HG02938 (cell line): ENCODE measurements around the gene BRIP1.
"Not testable (repeated sequence)": the region's sequence is repeated elsewhere in the genome, so short reads cannot be mapped to it uniquely, and the experiment has no call there.

Experiments used
- ATAC-seq: cut with Tn5 transposase; IDR thresholded peaks from one replicate; pipeline ENCODE4 v1.9.1; 2021; ENCODE audit warnings: mild to moderate bottlenecking, moderate library complexity; ENCODE audit not compliant: unreplicated experiment

The BRIP1 gene

DNA sequence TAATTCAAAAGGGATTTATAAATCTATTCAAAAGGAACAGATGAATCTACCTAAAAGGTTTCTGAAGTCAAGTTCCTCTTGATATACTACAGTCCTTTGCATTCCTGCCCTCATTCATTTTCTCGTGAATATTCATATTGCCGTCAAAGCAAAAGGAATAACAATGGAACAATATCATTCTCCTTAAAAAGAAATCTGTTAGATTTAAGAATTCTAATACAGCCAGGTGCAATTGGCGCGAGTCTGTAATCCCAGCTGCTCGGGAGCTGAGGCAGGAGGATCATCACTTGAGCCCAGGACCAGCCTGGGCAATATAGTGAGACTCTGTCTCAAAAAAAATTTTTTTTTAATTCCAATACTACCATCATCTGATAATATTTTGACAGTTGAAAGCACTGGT is 130.3 kb downstream of the BRIP1 start:
- no peak for ATAC-seq

DNA sequence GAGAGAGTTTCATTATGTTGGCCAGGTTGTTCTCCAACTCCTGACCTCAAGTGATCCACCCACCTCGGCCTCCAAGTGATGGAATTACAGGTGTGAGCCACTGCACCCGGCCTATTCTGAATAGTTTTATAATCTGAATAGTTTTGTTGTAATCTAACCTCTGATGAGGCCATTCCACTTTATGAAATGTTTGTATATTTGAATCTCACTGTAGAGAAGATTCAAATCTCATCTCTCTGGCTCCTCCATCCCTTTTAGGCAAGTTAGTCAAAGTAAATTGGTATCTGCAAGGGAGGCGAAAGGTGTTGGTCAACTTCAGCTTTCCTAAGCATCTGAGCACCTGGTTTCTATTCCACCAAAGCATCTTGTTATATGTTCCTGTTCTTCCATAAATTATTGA is 131.2 kb downstream of the BRIP1 start:
- no peak for ATAC-seq

DNA sequence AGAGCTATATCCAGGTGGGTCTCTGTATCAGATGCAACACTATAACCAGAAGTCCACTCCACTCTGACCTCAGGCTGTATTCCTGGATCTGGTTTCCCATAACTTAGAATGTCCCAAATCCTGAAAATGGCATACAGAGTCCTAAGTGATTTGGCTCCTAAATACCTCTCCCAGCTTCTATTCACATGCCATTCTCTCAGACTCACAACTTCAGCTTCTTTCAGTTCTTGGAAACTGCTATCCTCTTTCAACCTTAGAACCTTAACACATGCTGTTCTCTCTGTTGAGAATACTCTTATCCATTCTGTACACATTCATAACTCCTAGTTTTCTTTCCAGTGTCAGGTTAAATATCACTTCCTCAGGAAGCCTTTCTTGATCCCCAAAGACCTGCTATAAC is 132.0 kb downstream of the BRIP1 start:
- ATAC-seq = no peak

DNA sequence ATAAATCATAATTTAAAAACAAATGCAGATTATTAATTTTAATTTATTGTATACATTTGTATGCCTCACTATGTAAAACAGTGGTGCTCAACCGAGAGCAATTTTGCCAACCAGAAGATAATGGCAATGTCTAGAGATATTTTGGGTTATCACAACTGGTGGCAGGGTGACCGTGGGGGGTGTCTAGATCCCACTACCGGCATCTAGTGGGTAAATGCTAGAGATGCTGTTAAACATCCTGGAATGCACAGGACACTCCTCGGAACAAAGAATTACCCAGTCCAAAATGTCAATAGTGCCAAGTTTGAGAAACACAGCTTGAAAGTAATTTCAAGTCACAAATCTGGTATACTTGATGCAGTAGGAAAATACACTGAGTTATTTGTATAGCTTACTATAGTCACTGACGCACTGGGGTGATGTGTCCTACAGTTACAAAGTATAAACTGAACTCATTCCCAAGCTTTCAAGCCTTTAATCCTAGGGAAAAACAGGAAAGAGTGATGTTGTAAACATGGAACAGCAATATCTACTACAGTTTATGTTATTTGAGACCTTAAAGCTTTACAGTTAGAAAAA is 133.5 kb downstream of the BRIP1 start:
- ATAC-seq = no peak

DNA sequence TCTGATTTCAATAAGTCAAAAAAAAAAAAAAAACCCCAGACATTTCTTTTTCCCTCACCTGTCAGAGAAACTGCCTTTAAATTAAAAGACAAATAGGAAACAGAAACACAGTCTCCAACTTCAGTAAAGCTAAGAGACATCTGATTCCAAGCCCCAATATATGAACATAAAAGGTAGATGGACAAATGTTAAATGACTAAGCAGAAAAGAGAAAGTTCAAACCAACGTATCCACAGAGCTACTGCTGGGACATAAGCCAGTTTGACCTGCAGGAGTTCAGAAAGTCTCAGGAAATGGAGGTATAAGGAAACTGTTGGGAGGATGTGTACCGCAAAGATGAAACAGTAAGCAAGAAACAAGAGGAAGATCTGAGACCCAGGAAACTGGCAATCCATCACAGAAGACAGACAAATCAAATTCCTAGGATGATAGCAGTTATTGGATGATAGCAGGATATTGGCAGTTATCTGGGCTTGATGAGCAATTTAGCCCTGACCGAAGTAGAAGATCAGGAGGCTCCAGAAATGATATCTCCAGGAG is 135.0 kb downstream of the BRIP1 start:
- no peak for ATAC-seq

DNA sequence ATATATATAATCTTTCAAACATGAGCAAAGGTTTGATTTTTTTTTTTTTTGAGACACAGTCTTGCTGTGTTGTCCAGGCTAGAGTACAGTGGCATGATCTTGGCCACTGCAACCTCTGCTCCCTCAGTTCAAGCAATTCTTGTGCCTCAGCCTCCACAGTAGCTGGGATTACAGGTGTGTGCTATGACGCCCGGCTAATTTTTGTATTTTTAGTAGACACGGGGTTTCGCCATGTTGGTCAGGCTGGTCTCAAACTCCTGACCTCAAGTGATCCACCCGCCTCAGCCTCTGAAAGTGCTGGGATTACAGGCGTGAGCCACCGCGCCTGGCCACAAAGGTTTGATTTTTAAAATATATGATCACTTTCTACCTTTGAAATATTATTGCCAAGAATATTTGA is 135.5 kb downstream of the BRIP1 start:
- ATAC-seq = not testable (repeated sequence)

DNA sequence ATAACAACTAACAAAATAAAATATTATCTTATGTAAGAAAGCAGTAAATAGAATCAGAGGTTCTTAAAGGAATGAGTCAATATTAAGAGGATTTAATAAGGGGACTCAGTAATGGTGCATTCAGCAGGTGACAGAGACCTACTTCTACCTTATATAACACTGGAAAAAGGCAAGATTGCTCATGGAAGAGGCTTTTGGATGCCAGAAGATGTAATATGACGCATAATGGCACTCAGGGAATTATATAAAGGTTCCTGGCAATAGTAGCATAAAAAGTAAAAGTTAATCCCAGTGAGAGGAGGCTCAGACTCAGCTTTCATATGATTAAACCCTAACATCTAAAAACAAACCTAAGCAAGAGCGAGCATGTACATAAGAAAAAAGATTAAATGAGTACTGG is 136.4 kb downstream of the BRIP1 start:
- ATAC-seq = no peak

DNA sequence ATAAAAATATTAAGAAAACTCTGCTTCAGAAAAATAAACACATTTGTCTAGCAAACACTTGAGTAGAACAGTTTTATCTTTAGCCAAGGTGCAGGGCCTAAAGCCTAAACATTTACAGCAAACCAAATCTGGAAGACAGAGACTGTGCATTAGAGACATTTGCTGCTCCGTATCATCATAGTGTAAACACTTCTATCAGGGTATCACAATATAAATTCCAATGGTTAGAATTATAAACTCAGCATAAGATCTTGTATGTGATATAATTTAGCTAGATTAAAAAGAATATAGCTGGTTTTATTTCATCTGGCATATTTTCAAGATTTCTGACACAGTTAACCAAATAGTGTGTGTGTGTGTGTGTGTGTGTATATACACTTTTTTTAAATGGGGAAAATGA is 138.6 kb downstream of the BRIP1 start:
- no peak for ATAC-seq

DNA sequence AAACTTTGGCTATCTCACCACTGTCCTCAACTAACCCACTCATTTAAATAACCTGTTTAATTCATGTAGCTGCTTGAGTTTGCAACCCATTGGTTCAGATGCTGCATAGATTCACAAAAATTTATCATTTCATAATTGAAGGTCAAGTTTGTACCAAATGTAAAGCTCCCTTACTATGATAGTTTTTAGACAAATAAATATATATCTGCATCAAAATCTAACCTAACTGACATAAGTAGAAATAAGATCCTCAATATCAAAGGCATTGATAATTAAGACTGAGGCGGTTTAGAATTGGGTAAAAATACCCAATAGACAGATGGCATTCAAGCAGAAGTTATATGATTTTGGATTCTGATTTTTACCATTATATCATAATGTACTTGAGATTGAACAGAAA is 139.4 kb downstream of the BRIP1 start:
- no peak for ATAC-seq

DNA sequence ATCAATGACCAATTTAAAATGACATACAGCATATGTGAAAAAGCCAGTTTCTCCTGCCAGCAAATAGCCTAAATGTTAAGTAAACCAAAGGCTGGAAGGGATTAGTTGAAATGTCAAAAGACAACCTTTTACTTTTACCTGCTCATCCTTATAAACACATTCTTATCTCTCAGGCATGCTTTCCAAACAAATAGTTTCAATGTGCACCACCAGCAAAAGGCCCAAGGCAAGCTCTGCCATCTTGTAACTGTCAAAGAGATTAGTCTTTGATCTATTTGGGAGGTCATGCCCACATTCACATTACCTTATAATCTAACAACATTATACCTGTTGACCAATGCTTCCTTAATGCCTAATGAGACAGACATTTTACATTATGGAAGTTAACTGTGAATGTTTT is 140.1 kb downstream of the BRIP1 start:
- ATAC-seq = no peak

DNA sequence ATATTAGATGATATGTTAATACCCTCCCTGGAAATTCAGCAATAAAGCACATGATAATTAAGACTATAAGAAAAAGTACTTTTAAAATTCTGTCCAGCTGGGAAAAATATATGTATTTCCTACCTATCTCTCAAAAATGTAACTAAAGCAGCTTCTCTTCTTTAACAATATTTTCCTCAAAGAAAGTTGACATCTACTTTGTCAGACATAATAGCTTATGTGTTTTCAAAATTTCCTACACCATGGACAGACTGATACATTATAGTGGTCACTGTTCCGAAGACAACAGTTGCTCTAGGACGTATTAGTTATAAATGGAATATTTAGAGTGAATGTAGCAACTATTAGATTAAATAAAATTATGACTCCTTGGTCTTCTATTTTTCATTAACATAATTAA is 140.9 kb downstream of the BRIP1 start:
- no peak for ATAC-seq

DNA sequence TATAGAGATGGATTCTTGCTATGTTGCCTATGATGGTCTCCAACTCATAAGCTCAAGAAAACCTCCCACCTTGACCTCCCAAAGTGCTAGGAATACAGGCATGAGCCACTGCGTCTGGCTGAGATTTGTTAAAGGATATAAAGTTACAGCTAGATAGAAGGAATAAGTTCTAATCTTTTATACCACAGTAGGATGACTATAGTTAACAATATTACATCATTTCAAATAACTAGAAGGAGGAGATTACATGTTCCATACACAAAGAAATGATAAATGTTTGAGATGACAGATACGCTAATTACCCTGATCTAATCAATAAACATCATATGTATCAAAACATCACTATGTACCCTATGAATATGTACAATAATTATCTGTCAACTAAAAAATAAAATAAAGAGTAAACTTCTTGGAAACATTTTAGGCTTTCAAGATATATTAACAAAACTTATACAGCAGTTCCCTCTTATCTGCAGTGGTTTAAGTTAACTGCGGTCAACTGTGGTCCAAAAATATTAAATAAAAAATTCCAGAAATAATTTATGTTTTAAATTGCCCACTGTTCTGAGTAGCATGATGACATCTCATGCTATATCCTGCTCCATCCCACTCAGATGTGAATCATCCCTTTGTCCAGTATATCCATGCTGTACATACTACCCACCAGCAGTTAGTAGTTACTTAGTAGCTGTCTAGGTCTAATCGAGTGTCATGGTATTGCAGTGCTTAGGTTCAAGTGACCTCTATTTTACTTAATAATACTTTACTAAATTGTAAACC is 143.1 kb downstream of the BRIP1 start:
- ATAC-seq = no peak

DNA sequence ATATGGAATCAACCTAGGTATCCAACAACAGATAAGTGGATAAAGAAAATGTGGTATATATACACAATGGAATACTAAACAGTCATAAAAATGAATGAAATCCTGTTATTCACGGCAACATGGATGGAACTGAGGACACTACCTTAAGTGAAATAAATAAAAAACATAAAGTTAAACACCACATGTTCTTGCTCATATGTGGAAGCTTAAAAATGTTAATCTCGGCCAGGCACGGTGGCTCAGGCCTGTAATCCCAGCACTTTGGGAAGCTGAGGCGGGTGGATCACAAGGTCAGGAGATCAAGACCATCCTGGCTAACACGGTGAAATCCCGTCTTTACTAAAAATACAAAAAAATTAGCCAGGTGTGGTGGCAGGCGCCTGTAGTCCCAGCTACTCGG is 144.1 kb downstream of the BRIP1 start:
- ATAC-seq = not testable (repeated sequence)

DNA sequence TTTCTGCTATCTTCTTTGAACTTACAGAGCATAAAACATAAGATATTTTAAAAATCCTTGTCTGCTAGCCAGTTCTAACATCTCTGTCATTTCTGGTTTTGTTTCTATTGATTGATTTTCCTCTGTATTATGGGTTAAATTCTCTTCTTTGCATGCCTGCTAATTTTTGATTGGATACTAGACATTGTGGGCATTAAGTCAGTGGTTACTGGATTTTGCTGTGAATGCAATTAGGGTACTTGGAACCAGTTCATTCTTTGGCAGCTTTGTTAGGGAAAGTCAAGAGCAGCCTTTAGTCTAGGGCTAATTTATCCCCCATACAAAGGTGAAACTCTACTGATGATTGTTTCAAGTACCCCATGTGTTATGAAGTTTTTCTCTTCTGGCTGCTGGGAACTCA is 145.3 kb downstream of the BRIP1 start:
- no peak for ATAC-seq

DNA sequence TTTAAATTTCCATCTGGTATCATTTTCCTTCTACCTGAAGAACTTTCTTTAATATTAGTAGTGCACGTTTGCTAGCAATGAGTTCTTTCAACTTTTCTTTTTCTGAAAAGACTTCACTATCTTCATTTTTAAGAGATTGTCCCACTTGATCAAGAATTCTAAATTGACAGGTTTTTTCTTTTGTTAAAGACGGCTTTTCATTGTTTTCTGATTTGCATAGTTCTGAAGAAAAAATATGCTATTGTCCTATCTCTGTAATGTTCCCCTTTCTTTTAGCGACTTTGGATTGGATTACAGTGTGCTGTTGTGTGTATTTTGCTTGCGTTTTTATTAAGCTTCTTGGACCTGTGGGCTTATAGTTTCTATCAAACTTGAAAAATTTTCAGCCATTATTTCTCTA is 146.0 kb downstream of the BRIP1 start:
- no peak for ATAC-seq

DNA sequence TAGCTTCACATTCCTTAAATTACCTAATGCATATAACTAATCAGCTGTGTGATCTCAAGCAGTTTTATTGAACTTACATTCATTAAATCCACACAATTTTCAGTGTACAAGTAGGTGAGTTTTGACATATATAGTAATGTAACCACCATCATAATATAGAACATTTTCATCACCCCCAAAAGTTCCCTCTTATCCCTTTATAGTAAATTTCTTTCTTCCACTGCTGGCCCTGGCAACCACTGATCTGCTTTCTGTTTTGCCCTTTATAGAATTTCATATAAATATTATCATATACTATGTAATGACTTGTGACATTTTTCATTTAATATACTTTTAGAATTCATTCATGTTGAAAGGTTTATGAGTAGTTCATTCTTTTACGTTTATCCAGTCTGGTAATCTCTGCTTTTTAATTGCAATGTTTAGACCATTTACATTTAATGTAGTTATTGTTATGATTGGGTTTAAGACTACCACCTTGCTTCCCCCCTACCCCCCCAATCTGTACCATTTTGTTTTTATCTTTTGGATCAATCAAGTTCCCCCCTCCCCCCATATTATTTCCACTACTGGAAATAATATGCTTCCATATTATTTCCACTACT is 147.0 kb downstream of the BRIP1 start:
- no peak for ATAC-seq

DNA sequence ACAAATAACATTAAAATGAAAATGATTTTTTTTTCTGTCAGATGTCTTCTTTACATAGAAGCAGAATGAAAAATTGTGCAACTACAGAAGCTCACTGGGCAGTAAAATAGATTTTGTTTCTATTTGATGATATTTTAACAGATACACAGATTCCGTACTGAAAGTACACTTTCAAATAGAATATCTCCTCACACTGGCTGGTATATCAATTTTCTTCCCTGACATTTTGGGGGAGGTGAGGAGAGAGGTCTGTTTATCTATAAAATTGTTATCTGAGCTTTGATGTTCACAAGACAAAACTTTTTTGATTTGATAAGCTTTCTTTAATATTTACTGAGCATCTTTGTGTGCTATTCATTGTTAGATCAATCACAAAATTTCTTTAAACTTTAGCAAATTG is 148.0 kb downstream of the BRIP1 start:
- ATAC-seq = no peak

DNA sequence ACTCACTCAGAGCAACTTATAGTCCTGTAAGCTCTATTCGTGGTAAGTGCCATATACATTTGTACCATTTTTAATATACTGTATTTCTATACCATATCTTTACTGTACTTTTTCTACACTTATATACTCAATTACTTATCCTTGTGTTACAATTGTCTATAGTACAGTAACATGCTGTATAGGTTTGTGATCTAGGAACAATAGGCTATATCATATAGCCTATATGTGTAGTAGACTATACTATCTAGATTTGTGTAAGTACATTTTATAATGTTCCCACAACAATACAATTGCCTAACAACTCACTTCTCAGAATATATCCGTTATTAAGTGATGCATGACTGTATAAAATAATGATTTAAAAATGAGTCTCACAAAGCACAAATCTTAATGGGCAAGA is 149.0 kb downstream of the BRIP1 start:
- ATAC-seq = no peak

DNA sequence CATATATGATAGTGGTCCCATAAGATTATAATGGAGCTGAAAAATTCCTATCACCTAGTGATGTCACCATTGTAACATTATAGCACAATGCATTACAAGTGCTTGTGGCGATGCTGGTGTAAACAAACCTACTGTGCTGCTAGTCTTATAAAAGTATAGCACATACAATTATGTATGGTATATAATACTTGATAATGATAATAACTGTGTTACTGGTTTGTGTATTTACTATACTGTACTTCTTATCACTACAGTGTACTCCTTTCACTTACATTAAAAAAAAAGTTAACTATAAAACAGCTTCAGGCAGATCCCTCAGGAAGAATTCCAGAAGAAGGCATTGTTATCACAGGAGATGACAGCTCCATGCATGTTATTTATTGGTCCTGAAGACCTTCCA is 150.3 kb downstream of the BRIP1 start:
- ATAC-seq = no peak

DNA sequence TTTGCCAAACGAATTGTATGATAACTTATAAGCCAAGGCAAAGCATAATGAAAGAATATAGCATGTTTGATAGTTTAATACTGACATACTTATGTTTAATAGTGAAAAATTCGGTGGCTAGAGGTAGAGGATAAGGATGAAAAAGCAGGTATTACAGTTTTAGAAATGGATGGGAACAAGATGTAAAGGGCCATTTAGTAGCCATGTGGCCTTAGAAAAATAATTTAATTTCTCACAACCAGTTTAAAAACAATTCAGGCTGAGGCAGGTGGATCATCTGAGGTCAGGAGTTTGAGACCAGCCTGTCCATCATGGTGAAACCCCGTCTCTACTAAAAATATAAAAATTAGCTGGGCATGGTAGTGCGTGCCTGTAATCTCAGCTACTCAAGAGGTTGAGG is 152.8 kb downstream of the BRIP1 start:
- no peak for ATAC-seq

DNA sequence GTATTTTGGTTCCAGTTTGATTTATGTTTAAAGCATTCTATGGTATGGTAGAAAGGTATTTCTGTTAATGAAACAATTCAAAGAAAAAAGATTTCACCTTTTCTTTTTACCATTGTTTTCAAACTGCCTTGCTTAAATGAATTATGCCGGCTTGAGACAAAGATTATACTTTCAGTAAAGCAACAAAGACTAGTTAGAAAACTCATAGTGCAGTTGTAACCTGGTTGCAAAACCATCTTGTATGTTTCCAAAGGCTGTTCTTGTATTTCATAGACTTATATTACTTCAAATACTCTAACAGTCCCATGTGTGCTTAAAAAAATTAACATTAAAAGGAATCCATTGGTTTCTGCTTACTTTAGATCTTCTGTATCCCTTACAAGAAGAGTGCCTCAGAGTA is 153.8 kb downstream of the BRIP1 start:
- no peak for ATAC-seq

DNA sequence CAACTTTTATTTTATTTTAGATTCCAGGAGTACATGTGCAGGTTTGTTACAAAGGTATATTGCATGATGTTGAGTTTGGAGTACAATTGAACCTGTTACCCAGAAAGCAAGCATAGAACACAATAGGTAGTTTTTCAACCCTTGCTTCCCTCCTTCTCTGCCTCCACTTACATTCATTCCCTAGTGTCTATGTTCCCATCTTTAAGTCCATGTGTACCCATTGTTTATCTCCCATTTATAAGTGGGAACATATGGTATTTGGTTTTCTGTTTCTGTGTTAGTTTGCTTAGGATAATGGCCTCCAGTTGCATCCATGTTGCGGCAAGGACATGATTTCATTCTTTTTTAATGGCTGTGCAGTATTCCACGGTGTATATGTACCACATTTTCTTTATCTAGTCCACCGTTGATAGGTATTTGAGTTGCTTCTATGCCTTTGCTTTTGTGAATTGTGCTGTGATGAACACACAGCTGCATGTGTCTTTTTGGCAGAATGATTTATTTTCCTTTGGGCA is 158.3 kb downstream of the BRIP1 start:
- ATAC-seq = no peak
